GM12873 (cell line): ENCODE measurements around the gene PJA1.

Experiments used
- TF ChIP-seq, protein P1 (sequence below): IDR thresholded peaks from 2 replicates; pipeline ENCODE4 v1.5.1; 2012; ENCODE audit warnings: low read depth, mild to moderate bottlenecking, moderate library complexity, low read length, control low read depth; ENCODE audit not compliant: insufficient read depth; ENCODE audit errors: missing control alignments

Gene PJA1, protein sequence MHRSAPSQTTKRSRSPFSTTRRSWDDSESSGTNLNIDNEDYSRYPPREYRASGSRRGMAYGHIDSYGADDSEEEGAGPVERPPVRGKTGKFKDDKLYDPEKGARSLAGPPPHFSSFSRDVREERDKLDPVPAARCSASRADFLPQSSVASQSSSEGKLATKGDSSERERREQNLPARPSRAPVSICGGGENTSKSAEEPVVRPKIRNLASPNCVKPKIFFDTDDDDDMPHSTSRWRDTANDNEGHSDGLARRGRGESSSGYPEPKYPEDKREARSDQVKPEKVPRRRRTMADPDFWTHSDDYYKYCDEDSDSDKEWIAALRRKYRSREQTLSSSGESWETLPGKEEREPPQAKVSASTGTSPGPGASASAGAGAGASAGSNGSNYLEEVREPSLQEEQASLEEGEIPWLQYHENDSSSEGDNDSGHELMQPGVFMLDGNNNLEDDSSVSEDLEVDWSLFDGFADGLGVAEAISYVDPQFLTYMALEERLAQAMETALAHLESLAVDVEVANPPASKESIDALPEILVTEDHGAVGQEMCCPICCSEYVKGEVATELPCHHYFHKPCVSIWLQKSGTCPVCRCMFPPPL

GRCh38 chrX:69165087-69165651 lies at the start of gene PJA1:
Gene PJA1 (minus strand): TSS chrX:69165453. CDS start chrX:69163073, 2,380 bp downstream.
- TF ChIP-seq, protein P1, sequence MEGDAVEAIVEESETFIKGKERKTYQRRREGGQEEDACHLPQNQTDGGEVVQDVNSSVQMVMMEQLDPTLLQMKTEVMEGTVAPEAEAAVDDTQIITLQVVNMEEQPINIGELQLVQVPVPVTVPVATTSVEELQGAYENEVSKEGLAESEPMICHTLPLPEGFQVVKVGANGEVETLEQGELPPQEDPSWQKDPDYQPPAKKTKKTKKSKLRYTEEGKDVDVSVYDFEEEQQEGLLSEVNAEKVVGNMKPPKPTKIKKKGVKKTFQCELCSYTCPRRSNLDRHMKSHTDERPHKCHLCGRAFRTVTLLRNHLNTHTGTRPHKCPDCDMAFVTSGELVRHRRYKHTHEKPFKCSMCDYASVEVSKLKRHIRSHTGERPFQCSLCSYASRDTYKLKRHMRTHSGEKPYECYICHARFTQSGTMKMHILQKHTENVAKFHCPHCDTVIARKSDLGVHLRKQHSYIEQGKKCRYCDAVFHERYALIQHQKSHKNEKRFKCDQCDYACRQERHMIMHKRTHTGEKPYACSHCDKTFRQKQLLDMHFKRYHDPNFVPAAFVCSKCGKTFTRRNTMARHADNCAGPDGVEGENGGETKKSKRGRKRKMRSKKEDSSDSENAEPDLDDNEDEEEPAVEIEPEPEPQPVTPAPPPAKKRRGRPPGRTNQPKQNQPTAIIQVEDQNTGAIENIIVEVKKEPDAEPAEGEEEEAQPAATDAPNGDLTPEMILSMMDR, result no peak

DNA sequence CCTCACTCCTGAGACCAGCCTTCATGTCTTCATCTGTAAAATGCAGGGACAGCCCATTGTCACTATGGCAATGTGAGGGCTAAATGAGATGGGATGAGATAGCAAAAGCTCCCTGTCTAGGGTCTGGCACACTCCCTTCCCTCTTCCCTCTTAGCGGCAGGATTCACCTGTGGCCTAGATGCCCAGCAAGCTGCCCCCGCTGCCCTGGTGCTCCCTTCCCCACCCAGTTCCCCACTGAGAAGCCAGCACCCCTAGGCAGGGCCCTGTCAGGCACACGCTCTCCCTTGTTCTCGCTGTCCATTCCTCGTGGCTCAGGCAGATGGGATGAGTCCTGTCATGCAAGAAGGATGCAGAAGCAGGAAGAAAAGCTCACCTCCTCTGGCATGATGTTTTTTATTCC lies 49.2 kb upstream of the PJA1 start:
- TF ChIP-seq, protein P1, result no peak

DNA sequence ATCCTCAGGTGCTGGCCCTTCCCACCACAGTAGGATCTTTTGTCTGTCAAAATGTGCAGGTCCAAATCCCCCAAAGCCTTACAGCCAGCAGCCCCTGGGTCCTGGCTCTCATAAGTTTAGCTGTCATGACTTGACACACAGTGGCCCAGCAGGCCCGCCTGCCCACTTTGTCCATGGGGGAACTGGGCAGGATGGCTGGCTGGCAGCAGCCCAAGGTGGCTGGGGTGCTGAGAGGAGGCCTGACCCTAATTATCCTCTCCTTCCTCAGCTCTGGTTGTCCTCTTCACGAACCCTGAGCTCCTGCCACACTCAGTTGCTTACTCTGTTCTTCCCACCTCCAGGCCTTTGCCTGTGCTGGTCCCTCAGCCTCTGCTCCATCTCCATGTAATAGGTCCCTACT lies 46.4 kb upstream of the PJA1 start:
- TF ChIP-seq, protein P1, result no peak

GRCh38 chrX:69210581-69210980 lies 45.3 kb upstream of the PJA1 start:
- TF ChIP-seq, protein P1, result no peak

DNA sequence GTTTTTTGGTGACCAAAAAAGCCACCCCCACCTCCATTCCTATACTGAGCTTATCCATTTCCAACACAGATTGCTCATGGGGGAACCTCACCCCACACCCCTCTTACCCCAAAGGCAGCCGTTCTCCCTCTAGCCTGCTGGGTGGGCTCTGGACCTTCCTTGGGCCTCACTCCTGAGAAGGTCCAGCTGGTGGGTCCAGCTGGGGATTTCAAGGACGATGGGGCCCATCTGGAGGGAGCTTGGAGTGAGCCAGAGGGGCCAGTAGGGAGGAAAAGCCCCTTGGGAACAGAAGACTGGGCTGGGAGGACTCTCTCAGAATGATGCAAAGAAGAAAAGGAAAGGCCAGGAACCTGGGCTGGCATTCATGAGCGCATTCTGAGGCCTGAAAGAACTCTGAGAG lies 42.0 kb upstream of the PJA1 start:
- TF ChIP-seq, protein P1, result no peak

DNA sequence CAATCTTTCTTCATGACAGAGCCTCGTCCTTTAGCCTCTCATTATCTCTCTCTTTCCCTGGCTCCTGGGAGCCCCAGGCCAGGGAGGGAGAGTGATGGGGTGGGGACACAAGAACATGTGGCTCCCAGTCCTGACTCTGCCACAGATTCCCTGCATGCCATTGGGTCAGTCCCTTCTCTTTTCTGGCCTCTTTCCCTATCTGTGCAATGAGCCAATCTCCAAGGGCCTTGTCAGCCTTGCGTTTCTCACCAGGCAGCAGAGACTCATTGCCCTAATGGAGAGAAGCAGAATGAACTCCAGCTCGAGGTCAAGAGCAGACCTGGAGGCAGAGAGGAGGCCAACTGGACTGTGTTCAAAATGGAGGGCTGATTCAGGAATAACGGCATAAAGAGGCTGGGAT lies 38.4 kb upstream of the PJA1 start:
- TF ChIP-seq, protein P1, result no peak

DNA sequence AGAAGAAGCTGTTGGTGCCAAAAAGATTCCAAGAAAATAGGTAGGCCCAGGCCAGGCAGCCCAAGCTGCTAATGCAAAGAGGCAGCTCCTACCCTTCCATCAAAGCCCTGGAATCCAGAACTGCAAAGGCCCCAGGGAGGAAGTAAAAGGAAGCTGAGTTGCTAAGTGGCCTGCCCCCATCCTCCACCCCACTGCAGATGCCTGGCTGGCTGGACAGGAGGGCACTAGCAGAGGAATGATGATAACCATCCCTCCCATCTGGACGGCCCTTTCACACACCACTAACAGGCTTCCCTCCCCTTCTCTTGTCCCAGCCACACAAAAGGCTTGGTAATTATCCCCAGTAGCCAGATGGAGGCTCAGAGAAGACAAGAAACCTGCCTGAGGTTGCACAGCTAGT lies 32.4 kb upstream of the PJA1 start:
- TF ChIP-seq, protein P1, result no peak
